Stimulated activated CD4-positive, alpha-beta T cell treated with anti-CD3 and anti-CD28 coated beads, TNF-alpha, amount 100 ng/mL, for 24 hours (primary cell): ENCODE data around the gene PJA1.

Source experiments
- DNase-seq, 3 experiments: peaks; one replicate each; pipeline ENCODE4 v3.0.0-alpha.2; 2020; ENCODE audit warnings: low read depth in 3 of 3

Gene PJA1

GRCh38 chrX:69172937-69173336, 7.7 kb upstream of the PJA1 start:
- DNase-seq = no peak

DNA sequence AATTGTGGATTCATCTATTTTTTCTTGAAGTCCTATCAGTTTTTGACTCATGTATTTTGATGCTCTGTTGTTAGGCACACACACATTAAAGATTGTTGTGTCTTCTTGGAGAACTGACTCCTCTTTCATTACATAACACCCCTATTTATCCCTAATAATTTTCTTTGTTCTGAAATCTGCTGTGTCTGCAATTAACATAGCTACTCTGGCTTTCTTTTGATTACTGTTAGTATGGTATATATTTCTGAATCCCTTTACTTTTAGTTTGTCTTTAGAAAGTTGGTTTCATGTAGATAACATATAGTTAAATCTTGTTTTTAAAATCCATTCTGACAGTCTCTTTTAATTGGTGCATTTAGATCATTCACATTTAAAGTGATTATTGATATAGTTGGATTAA, 5.1 kb upstream of the PJA1 start:
- no peak for DNase-seq

DNA sequence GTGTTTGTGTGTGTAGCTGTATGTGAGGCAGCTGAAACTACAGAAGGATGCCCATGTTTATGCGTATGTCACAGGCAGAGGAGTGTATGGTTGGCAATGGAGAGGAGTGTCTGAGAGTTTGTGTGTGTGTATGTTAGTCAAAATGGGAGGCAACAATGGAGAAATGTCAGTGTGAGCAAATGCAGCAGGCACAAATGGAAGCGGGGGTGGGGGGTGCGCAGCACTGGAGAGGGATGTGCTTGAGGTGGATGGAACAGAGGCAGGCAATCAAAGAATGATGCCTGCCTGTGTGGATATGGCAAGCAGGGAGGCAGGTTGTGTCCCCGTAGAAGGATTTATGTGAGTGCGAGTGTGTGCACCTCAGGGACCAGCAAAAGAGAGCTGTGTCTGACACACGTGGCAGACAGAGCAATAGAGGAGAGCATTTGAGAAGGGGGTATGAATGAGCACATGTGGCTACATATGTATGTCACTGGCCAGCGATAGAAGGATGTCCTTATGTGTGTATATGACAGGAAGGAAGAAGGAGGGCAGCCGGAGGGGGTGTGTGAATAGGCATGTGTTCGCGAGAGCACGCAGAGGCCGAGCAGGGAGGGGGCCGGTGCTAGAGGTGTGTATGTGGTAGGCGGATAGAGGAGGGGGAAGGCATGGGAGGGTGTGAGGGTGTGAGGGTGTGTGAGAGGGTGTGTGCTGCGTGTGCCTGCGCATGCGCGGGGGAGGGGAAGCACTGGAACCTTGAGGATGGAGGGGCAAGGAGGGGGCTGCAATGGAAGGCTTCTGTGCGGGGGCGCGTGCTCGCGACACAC, 1.1 kb downstream of the PJA1 start:
- peak in 2 of 3 experiments; percentile 8 to 49 for DNase-seq

- no peak for DNase-seq
These were observed 2.8 kb downstream of the PJA1 start for GRCh38 chrX:69162361-69162865.

GRCh38 chrX:69161786-69162349, 3.4 kb downstream of the PJA1 start:
- DNase-seq = no peak

DNA sequence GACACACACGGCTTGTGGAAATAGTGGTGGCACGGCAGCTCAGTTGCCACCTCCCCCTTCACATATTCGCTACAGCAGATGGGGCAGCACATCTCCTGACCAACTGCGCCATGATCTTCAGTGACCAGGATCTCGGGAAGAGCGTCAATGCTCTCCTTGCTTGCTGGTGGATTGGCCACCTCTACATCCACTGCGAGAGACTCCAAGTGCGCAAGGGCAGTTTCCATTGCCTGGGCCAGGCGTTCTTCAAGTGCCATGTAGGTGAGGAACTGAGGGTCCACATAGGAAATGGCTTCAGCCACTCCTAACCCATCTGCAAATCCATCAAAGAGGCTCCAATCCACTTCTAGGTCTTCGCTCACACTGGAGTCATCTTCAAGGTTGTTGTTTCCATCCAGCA, 3.9 kb downstream of the PJA1 start:
- DNase-seq = no peak

DNA sequence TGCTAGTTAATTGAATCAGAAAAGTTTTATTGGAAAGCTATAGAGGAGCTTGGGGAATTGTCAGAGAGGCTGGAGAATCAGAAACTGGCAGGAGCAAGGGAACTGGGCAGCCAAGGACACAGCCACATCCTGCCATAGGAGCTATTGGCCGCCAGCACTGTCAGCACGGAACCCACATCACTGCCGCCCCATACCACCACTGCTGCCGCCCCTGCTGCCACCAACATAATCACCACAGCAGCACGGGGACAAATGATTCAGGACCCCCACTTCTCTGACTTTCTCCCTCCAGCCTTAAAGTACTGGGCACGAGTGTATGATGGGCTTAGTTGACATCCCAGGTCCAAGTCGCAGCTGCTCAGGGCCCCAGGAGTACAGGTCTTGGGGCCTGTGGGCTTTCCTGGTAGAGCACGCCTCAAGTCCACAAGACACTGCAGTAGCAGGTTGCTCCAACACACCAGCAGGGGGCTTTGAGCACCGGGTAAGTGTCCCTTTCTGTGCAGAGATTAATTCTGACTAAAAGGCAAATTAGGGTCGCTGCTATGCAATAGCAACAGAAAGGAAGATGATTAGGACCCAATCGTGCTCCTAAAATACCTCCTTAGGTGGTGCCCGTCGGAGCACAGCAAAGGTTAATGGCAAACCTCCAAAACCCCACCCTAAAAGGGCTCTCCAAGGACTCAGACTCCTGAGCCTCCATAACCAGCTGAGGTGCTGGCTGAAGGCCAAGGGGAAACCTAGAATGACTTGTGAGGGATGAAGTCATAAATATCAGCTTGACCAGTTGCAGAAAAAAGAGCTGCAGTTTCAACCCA, 6.9 kb downstream of the PJA1 start:
- peak in 1 of 3 experiments; percentile 12 for DNase-seq

GRCh38 chrX:69156638-69157037, 8.6 kb downstream of the PJA1 start:
- no peak for DNase-seq

DNA sequence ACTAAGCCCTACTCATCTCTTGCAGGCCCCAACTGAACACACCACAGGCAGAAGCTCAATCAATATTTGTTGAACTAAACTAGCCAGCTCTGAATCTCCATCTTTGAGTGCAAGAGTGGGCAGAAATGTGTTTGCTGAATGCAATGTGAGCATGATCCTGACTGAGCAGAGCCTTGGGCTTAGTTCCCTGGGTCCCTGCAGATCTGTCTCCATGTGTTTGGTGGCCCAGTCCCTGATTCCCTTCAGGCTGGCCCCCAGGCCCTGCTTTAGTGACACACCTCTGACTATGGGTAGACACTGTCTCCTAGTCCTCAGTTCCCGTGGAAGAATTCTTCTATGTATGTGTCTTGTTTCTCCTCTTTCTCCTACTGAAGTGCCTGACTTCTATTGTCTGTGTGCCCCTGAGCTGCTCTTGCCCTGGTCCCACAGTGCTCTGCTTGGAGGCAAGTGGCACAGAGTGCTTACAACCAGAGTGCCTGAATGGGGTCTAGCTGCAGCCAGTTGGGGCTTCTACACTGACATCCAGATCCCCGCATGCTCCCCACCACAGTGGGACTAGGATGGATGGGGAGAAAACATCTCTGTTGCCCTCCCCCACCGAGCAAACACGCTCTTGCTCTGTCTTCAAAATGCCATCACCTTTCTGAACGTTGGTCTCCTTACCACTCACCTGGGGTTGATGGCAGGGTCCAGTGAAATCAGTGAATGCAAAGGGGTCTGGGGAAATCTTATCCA, 9.3 kb downstream of the PJA1 start:
- DNase-seq = no peak

DNA sequence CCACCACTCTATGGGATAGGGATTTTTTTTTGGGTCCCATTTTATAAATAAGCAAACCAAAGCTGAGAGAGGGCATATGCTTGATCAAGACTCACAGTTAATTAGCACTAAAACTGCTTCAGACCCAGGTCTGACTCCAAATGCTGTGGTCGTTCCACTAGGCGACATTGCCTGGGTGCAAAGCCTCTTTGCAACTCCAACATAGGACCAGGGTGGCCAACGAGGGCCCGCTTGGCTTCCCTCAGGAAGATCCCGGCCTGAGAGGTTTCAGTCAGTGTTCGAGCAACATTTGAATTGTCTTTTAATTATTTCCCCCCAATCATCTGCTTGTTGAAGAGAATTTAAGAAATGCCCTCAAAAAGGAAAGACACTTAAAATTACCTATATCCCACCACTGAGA, 11.2 kb downstream of the PJA1 start:
- no peak for DNase-seq

DNA sequence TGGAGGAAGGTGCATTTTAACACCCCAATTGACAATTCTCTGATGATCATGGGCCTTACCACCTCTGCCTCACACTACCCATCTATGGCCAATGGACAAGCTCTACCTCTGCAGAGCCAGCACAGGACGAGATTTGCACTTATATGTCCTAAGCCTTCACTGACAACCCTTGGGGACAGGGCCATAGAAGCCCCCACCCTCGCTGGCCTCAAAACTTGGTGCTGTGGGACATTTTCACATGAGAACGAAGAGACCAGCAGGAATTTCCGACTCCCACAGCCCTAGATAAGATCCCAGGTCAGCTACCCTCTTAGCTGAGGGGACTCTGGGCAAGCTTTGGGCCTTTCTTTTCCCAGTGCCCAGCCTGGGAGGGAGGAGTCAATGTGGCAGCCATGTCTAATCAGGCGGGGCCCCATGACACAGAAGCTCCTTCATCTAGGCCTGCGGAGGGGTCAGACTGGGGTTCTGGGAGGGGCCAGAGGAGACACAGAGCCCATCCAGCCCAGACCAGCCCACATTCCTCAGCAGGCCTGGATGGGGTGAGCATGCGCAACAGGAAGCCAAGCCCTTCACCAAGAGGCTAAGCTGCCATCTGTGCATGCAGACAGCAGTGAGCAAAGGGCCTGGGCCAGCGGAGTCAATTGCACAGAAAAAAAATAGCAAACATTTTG, 12.1 kb downstream of the PJA1 start:
- DNase-seq = no peak

DNA sequence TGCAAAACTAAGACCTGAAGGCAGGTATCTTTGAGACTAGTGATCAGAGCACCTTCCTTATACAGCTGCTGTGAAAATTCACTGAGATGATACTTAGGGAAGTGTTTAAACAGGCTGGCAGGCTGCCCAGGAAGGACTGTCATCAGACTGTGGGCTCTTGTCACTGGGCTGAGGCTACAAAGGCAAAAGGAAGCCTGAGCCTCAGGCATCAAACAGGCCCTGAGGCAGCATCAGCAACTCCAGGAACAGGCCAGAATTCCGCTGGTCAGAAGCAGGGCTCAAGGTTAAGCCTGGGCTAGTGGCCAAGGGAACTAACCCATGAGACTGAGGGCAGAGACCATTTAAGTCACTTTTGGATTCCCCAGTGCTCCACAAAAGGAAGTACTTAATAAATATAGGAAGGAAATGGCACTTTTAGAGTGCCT, 12.8 kb downstream of the PJA1 start:
- no peak for DNase-seq

DNA sequence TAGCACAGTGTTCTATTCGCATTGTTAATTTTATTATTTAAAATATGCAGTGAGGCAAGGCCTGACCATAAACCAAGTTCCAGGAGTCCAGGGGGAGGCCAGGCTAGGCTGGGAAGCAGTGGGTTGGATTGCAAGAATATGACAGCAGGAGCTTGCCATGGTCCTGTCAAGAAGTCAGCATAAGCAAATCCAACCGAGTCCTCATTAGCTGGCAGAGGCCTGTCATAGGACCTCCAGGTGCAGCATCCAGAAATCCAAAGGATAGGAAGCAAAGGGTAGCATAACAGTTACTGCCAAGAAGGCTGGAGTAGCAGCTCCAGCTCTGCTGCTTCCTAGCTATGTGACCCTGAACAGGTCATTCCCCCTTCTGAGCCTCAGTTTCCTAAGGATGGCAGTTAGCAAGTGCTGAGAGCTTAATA, 13.4 kb downstream of the PJA1 start:
- no peak for DNase-seq

- no peak for DNase-seq
These were observed 14.8 kb downstream of the PJA1 start for GRCh38 chrX:69150281-69150960.

GRCh38 chrX:69149466-69150280, 15.6 kb downstream of the PJA1 start:
- no peak for DNase-seq

DNA sequence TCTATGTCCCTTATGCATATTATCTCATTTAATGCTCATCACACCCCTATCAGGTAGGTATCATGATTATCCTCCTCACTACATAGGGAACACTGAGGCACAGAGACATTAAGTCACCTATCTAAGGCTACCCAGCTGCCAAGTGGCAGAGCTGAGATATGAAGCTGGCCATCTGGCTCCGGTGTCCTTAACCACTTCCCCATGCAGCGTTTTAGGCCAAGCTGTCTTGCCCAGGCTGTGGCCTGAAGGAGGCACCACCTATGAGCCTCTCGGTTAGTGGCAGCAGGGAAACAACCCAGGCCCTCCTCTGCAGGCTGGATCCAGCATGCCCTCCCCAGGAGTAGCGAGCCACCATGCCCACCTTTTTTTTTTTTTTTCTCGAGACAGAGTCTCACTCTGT, 16.3 kb downstream of the PJA1 start:
- DNase-seq = no peak

GRCh38 chrX:69146739-69147138, 18.5 kb downstream of the PJA1 start:
- no peak for DNase-seq

DNA sequence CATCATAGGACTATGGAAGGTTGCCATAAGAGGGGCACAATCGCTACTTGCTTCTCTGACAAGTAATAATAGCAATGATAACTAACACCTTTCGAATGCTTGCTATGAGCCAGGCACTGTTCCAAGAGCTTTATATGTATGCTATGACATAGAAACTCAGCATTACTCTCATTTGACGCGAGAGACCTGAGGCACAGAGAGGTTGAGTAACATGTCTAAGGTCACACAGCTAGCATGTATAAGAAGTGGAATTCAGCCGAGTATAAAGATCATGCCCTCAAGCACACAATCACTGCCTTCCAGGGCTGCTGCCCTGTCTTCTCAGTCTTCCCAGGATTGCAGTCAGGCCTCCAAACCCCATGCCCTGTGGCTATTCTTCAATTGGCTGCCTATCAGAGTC, 19.5 kb downstream of the PJA1 start:
- DNase-seq = no peak

GRCh38 chrX:69144838-69145680, 20.2 kb downstream of the PJA1 start:
- no peak for DNase-seq
